ENCODE results near the gene PAXX.

DNA sequence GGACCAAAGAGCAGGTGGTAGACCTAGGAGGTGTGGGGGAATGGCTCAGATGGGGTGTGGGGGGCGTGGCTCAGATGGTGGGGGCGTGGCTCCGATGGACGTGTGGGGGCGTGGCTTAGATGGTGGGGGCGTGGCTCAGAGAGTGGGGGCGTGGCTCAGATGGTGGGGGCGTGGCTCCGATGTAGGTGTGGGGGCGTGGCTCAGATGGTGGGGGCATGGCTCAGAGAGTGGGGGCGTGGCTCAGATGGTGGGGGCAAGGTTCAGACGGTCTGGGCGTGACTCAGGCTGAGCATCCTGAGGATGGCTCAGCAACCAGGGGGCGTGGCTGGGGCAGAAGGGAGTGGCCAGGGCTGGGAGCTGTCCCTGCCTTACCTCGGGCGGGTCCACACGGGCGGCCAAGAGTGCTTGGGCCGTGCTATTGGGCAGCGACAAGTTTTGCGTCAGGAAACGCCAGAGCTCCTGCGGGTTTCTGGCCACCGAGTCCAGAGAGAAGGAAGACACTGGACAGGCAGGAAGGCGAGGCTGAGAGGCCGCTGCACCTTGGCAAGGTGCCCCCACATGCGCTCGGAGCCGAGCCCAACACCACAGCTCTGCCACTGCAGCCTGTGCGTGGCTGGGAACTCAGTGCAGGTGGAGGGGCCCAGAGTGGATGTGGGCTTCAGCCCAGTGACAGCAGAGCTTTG, 29.9 kb downstream of the PAXX start:
- TF ChIP-seq EZH2 (IDR thresholded peaks at IDR 0.05; ENCODE audit: borderline replicate concordance, insufficient read depth, low read depth, low read length, poor library complexity, severe bottlenecking) = no peak
- TF ChIP-seq, protein P1, sequence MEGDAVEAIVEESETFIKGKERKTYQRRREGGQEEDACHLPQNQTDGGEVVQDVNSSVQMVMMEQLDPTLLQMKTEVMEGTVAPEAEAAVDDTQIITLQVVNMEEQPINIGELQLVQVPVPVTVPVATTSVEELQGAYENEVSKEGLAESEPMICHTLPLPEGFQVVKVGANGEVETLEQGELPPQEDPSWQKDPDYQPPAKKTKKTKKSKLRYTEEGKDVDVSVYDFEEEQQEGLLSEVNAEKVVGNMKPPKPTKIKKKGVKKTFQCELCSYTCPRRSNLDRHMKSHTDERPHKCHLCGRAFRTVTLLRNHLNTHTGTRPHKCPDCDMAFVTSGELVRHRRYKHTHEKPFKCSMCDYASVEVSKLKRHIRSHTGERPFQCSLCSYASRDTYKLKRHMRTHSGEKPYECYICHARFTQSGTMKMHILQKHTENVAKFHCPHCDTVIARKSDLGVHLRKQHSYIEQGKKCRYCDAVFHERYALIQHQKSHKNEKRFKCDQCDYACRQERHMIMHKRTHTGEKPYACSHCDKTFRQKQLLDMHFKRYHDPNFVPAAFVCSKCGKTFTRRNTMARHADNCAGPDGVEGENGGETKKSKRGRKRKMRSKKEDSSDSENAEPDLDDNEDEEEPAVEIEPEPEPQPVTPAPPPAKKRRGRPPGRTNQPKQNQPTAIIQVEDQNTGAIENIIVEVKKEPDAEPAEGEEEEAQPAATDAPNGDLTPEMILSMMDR (IDR thresholded peaks at IDR 0.05) = no peak
